ENCODE data around the gene LRRC45.

The LRRC45 gene

DNA sequence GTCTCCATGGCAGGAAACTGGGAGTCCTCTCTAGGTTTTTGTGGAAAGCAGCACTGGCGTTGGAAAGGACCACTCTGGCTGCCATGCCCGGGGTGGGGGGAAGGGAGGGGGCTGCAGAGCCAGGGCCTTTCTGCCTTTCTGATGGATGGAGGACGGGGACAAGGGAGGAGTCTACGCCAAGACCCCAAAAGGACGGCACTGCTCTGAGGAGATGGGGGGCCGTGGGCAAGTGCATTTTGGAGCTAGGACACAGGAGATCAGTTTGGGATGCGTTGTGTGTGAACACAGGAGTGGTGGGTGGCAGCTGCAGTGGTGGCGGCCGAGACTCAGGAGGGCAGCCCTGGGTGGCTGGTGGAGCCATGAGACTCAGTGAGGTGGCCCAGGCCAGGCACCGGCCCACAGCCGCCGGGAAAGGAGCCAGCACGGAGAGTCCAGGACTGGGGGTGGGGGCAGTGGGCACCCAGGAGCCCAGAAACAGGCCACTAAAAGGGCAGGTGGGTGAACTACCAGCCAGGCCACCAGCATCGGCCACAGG is 2.5 kb upstream of the LRRC45 start:
- no peak for DNase-seq

DNA sequence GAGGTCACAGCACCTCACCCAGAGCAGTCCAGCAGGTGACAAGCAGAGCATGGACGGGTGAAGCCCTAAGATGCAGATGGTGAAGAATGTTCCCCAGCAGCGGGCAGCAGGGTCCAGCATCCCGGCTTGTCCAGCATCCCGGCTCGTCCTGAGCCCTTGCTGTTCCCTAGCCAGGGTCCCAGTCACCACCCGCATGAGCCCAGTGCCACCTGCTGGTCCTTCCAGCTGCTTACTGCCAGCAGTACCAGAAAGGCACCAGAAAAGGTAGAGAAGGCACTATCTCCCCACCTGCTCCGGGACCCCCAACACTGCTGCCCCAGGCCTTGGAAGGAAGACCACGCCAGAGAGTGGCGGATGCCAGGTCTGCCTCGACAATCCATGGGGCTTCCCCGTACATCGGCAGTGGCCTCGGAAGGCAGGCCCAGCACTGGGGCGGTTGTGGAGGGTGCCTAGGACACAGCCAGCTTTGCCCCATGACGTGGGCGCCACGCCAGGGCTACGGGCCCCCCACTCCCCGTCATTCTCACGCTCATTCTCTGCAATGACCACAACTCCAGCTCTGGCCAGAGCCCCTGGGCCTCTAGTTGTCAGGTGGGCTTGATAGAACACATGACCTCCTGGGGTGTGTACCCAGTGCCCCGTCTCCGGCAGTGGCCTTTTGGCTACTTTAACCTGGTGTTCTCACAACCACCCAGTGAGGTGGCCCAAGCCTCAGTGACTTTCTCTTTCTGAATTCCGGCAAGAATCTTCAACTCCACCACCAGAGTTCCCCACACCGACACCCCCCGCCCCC is 1.8 kb upstream of the LRRC45 start:
- DNase-seq: peak; percentile 41 to 58

DNA sequence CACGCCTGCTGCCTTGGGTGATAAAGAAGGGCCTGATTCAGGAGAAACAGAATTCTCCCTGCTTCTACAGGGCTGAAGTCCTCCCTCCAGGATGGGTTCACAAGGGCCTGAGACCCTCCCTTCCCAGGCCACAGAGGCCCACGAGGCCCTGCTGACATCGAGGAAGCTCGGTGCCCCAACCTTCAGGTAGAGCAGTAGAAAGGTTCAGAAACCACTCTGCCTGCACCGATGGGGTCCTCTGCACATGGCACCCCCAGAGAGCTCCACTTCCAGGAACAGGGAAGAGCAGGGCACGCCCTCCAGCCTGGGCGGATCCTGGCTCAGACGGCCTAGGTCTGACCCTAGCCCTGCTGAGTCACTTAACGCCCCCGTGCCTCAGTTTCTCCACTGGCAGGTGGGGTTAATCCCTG is 1.2 kb upstream of the LRRC45 start:
- DNase-seq: no peak

DNA sequence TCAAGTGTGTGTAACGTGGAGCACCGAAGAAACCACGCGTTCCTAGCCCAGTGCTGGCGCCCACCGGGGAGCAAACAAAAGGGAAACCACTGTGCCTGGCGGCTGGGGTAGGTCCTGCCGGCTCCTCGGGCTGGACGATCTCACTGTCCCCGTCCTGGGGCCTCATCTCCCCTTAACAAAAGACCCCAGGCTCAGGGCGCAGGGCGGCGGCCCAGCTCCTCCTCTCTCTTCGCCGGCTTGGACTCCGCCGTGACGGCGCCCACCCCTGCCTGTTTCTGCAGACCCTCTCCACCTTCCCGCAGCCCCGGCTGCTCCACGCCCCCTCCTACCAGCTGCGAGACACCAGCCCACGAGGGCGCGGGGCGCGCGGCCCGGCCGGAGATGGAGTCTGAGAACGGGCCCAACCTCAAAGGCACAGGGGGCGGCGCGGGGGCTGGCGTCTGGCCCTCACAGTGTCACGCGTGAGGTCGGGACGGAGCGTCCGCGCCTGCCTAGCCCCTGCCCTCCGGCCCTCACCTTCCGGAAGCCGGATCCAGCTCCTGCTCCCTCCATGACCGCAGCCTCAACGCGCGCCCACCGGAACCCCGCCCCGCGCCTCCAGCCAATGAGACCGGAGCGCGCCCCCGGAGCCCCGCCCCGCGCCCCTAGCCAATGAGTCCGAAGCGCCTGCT is 660 bp upstream of the LRRC45 start, which contains the start of gene CENPX:
TSS of gene CENPX (minus strand) at position 569 of the 671 bp plus-strand sequence. CDS start at position 552, 17 bp downstream.
- no peak for DNase-seq

DNA sequence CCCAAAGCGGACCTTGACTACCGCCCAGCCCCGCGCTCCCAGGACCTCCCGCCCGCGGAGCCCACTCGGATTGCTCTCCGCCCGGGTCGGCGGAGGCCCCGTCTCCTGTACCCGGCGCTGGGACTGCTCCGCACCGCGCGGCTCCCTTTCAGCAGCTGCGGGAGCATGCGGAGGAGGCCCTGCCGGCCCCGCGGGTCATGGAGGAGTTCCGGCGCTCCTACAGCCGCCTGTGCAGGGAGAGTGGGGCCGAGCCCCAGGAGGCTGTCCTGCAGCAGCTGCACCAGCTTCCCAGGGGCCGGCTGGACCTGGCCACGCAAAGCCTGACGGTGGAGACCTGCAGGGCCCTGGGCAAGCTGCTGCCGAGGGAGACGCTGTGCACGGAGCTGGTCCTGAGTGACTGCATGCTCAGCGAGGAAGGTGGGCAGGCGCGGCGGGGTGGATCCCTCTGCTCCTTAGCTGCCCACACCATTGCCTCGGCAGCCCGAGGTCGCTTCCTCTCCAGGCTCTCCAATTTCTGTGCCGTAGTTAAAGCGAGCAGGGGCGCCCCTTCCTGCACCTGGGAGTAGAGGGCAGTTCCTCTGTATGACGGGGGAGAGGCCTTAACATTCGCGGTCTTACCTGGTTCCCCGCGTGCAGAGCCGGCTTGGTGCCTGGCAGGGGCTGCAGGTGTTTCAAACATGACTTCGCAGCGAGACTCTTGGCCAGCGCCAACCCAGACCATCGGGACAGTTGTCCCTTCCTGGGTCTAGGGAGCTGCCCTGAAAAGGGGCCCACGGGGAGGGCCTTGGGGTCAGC is 539 bp downstream of the LRRC45 start:
- DNase-seq: no peak

DNA sequence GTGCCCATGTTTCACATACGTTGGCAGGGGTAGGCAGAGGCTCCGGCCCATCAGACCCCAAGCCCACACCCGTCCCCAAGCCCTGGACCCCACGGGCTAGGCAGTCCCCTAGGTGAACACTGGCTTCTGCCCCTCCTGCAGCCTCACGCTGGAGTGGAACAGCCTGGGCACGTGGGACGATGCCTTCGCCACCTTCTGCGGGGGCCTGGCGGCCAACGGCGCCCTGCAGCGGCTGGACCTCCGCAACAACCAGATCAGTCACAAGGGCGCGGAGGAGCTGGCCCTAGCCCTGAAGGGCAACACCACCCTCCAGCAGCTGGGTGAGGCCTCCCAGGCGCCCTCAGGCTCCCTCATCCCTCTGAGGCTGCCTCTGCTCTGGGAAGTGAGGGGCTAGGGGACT is 1.8 kb downstream of the LRRC45 start:
- DNase-seq: no peak

DNA sequence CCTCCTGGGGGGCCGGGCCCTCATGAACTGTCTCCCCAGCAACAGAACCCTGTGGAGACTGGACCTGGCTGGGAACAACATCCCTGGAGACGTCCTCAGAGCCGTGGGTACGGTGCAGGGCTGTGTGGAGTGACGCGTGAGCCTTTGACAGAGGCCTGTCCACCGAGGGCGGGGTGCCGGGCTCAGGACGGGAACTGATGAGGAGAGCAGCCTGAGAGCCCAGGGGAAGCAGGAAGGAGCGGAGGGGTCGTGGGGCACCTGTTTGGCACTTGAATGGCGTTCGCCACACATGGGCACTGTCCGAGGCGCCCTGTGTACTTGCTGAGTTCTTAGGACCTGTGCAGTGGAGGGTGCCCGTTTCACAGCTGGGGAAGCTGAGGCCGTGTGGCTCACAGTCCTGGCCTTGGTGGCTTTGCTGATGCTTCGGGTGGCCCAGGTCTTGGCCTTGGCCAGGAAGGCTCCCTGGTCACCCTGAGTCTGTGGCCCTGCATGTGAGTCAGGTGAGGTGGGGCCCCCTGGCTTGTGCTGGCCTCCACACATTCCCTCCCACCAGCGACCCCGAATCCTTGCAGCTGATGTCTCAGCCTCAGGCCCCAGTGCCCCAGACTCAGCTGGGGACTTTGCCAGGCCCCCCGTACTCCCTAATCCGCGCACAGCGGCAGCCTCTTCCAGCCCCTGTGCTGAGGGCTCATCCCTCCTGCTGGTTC is 2.4 kb downstream of the LRRC45 start:
- DNase-seq: no peak

DNA sequence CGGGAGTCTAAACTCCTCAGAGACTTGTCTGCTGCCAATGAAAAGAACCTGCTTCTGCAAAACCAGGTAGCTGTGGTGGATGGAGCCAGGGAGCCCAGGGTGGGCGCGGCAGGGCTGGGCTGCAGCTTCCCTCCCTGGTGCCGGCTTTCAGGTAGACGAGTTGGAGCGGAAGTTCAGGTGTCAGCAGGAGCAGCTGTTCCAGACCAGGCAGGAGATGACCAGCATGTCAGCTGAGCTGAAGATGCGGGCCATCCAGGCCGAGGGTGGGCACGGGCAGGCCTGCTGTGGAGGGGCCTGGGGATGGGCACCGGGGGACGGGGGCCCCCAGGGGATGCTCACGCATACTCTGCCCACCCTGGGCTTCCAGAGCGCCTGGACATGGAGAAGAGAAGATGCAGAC is 5.1 kb downstream of the LRRC45 start:
- DNase-seq: no peak

DNA sequence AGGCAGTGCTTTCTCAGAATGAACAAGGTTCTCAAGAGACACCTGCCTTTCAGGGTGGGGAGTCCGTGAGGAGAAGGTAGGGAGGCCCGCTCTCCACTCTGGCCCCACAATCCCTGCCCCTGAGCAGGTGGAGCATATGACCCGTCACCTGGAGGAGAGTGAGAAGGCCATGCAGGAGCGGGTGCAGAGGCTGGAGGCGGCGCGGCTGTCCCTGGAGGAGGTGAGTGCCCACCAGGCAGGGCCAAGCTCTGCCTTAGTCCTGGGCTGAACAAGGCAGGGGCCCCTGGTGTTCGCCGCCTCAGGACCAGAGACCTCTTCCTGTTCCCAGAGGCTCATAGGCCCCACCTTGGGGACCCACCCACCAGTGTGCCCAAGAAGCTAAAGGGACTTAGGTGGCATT is 5.9 kb downstream of the LRRC45 start:
- DNase-seq: no peak

DNA sequence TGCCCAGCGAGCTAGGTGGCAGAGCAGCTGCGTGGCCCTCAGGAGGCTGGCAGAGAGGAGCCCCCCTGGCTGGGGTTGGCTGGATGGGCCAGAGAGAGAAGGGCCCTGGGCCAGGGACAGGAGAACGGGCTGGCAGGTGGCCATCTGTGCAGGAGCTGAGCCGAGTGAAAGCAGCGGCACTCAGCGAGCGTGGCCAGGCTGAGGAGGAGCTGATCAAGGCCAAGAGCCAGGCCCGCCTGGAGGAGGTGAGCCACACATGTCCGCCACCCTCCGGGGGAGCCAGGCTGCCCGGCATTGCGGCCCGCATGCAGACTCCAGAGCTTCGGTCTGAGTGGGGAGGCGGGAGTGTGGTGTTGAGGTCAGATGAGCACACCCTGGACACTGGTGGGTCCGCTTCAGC is 6.3 kb downstream of the LRRC45 start:
- no peak for DNase-seq

DNA sequence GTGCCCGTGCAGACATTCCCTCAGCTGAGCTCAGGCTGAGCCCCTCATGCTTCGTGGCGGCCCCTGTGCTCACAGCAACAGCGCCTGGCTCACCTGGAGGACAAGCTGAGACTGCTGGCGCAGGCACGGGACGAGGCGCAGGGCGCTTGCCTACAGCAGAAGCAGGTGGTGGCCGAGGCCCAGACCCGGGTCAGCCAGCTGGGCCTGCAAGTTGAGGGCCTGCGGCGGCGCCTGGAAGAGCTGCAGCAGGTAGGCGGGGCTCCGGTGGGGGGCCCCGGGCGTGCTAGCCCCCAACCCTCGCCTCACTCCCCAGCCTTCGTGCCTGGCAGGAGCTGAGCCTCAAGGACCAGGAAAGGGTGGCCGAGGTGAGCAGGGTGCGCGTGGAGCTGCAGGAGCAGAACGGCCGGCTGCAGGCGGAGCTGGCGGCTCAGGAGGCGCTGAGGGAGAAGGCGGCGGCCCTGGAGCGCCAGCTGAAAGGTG is 6.9 kb downstream of the LRRC45 start:
- DNase-seq: no peak

DNA sequence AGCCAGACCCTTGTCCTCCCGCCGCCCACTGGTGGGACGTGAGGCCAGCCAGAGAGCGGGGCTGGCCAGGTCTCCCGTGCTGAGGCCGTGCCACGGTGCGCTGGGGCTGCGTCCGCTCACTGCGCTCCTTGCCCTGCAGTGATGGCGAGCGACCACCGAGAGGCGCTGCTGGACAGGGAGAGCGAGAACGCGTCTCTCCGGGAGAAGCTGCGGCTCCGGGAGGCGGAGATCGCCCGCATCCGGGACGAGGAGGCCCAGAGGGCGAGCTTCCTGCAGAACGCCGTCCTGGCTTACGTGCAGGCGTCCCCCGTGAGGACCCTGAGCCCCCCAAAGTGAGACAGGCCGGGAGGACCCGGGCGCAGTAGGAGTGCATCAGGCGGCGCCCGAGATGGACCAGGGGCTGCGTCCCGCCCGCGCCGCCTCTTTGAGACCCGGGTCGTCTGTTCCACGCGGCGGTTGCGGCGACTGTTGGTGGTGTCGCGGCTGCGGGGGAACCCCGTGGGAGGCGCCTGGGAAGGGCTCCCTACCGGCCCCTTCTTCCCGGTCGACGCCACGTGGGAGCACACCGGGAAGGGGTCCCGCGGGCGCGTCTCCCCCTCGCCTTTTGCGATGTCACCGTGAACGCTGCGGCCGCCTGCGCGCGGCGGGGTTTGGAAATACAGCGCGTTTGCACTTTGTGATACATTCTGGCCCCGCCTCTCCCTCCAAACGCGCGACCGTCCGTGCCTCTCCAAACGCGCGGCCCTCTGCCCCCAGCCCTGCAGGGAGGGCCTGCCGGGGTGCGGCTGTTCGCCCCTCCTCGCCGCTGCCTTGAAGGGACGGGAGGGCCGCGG is 7.6 kb downstream of the LRRC45 start:
- DNase-seq: peak; percentile 76

DNA sequence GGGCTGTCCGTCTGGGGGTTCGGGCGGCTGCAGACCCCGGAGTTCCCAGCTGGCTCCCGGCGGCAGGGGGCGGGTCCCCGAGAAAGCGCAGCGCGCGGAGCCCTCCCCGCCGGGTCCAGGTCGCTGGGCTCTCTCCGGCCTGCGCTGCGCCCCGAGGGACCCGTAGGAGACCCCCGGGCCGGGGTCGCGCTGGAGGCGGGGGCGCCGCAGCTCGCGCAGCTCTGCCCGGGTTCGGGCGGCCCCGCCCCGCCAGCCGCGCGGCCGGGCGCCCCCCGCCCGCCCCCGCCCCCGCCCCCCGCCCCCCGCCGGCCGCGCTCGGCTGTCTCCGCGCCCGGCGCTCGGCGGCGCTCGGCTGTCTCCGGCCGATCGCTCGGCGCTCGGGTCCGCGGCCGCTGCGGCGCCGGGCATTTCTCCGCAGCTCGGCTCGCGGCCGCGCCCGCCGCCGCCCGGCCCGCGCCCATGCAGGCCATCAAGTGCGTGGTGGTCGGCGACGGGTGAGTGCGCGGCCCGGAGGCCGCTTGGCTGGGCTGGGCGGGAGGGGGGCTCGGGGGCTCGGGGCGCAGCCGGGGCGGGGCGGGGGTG is 8.3 kb downstream of the LRRC45 start, which contains the start of gene RAC3:
TSS of gene RAC3 (plus strand) at position 376 of the 582 bp plus-strand sequence. CDS start at position 460, 84 bp downstream.
- DNase-seq: no peak

DNA sequence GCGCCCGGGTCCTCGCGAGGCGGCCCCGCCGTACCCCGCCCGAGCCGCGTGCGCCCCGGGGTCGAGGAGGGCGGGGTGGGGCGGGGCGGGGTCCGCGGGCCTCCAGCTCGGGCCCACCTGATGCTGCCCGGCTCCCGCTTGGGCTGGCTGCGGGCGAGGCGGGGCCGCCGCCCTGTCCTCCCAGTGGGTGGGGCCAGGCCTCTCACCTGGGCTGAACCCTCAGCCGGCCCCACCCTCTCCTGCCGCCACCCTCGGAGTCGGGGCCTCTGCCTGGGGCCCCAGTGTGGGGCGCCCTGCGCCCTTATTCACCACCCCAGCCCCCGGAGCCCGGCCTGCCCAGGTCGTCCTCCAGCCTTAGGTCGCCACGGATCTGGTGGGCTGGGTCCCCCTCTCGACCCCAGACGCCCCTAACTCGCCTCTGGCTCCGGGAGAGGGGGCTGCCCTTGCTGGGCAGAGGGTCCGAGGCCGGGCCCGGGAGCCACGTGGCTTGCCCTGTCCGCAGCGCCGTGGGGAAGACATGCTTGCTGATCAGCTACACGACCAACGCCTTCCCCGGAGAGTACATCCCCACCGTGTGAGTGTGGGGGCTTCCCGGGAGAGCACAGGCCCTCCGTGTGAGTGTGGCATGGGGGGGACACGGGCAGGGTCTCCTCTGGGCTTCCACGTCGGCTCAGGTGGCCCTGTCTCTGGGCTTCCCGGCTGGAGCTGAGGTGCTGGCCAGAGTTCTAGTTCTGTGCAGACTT is 9.0 kb downstream of the LRRC45 start:
- DNase-seq: peak in 1 of 2 experiments; percentile 46

DNA sequence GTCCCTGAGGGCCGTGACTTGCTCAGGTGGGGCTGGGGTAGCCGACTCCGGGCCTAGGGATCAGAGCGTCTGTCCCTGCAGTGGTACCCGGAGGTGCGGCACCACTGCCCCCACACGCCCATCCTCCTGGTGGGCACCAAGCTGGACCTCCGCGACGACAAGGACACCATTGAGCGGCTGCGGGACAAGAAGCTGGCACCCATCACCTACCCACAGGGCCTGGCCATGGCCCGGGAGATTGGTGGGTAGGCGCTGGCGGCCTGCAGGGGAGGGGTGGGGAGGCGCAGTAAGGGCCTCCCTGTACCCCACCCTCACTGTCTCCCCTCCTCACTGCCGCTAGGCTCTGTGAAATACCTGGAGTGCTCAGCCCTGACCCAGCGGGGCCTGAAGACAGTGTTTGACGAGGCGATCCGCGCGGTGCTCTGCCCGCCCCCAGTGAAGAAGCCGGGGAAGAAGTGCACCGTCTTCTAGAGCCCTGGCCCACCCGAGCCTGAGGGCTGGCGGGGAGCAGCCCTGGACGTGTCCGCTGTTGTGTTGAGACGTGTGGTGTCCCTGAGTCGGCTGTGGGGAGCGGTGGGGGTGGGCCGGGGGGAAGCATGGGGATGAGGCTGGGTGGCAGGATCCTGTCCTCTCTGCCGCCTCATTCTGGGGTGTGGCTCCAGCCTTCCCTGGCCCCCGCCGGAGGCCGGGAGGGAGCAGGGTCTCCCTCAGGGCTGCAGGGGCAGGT is 10.4 kb downstream of the LRRC45 start:
- no peak for DNase-seq

DNA sequence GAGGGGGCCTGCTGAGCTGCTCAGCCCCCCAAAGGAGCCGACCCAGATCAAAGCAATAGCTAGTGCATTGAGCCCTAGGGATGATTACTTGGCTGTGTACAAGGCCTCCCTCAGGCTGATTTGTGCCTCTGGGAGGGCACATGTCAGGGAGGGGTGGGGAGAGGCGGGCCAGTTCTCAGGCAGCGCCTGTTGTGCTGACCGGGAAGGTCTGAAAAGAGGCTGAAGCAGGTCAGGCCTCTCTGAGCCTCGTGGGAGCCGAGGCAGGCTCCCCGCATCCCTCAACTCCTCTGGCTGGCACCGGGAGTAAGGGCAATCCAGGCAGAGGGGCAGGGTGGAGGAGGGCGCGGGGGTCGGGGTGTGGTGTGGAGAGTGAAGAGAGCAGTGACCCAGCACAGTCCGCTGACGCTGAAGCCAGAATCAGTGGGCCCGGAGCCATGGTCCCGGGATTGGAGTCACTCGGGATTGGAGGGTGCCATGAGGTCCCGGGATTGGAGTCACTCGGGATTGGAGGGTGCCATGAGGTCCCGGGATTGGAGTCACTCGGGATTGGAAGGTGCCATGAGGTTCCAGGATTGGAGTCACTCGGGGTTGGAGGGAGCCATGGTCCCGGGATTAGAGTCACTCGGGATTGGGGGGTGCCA is 11.4 kb downstream of the LRRC45 start:
- no peak for DNase-seq

DNA sequence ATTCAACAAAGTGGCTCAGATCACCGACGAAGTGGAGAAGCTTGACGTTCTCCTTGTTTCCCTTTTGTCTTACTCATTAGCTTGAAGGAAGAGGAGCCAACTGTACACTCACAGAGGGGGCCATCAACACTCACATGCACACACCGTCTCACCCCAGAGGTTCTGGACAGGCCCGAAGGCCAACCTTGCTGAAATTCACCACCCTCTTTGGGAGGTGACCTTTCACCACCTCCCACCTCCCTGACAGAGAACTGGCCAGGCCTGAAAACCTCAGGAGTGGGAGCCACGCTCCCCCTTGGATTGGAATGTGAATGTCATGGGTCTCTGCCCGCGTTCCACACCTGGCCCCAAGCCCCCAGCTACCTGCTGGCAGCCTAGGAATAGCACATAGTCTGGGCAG is 12.4 kb downstream of the LRRC45 start:
- no peak for DNase-seq

DNA sequence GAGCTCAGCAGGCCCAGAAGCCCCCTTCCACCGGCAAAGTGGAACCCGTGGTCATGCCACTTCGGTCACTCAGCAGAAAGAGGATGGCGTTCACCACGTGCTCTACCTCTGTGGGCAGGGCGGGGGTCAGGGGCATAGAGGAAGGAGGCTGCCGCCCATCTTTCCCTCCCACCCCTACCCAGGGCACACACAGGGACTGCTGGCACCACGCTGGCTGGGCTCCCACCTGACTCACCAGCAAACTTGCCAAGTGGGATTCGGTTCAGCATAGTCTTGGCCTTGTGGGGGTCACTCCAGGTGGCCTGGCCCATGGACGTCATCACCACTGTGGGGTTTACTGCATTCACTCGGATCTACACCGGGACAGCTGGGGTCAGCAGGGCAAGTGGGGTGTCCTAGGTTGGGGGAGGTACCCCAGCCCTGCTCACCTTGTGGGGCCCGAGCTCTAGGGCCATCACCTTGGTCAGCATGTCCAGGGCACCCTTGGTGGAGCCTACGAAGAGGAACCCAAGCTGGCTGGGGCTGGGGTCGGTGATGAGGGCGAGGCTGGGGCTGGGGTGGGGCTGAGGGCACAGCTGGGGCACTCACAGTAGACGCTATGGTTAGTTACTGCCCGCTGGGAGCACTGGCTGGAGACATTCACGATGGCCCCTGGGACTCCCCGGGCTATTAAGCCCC is 13.0 kb downstream of the LRRC45 start:
- DNase-seq: no peak
